H1 (cell line): ENCODE measurements around the gene CDK5RAP3. TPM values are rescaled to one million over a fixed set of nuclear protein-coding genes. Genes with fewer than 3 reads are reported as not detected.

Experiments used
- BRCA1 ChIP-seq: IDR thresholded peaks from 2 replicates; pipeline ENCODE4 v1.6.1; 2012; ENCODE audit warnings: low read depth, low read length, improper control_type of control experiment
- CHD1 ChIP-seq: IDR thresholded peaks from 2 replicates; pipeline ENCODE4 v1.6.1; 2012; ENCODE audit warnings: low read depth, low read length, improper control_type of control experiment
- CREB1 ChIP-seq: IDR thresholded peaks from 2 replicates; pipeline ENCODE4 v1.6.1; 2012; ENCODE audit warnings: inconsistent platforms
- EZH2 ChIP-seq: fragments of 200-600 bp; sonication (generic); IDR thresholded peaks from 2 replicates; pipeline ENCODE4 v1.7.1; 2012; ENCODE audit warnings: low read depth, mild to moderate bottlenecking, moderate library complexity, low read length, inconsistent platforms; ENCODE audit not compliant: severe bottlenecking
- POLR2A ChIP-seq, 2 experiments: IDR thresholded peaks; 1 replicate in 1 of 2; 2 replicates in 1 of 2; pipeline ENCODE4 v1.6.1; 2011; ENCODE audit warnings: low read depth in 2 of 2, low read length in 2 of 2, mild to moderate bottlenecking in 2 of 2; ENCODE audit errors: control extremely low read depth in 1 of 2
- TBP ChIP-seq: IDR thresholded peaks from 2 replicates; pipeline ENCODE4 v1.6.1; 2011; ENCODE audit warnings: low read depth, low read length, improper control_type of control experiment
- polyA plus RNA-seq, 7 experiments: library from polyadenylated mRNA; depleted of rRNA in 3 of 7; stranded (reverse) in 5 of 7; unstranded in 2 of 7; fragments of >200 nt in 5 of 7; fragments of 200-250 nt in 2 of 7; gene quantifications; 1 replicate in 5 of 7; 2 replicates in 1 of 7; 4 replicates in 1 of 7; pipeline versions ENCODE4 v1.2.1 to v1.2.3, GENCODE V29; 2011 to 2013; ENCODE audit warnings: missing spikeins in 2 of 7, mixed read lengths in 2 of 7
- total RNA-seq: library from RNA; stranded (reverse); fragmentation: NEBNext Ultra II Directional; extraction: Animal tissue kit (Norgen Biotek cat#: 25700); gene quantifications from 2 replicates; pipeline ENCODE4 v1.2.1, GENCODE V29; 2021

Gene CDK5RAP3
- total and polyA plus RNA-seq, 2 of the 8 experiments (the other 6 are each of a cell fraction or from before 2014, with no cell fraction given), result 88.2 to 93.2 TPM

DNA sequence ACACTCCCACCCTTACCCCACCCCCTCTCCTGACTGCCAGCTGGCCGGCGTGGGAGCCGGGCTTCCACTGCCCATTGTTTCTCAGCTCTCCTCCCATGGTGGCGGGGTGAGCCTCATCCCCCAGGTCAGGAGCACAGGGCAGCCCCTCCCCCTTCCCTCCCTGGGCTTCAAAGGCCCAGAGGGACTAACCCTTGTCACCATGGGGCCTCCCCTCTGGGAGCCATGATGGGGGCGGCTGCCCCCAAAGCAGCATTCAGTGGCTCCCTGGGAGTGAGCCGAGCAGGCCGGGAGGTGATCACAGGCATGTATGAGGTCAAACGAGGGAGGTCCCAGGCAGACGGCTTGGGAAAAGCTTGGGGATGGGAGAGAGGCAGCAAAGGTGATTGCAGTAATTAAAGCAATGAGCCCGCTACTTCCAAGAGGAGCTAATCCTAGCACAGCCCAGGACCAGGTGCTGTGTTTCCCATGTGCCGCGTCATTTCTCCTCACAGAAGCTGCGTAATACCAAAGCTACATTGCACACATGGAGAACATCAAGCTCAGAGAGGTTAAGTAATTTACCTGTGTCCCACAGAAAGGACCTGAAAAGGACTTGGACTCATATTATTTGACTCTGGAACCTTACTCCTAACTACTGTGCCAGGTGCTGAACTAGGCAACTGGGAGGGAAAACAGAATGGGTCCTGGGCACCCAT is 24.5 kb downstream of the CDK5RAP3 start (continued):
- TF ChIP-seq CREB1 (no peak), CHD1 (no peak), TBP (no peak), POLR2A (IDR thresholded peaks at IDR 0.05; ENCODE audit: control extremely low read depth in 1 of 2, low read depth in 2 of 2, low read length in 2 of 2) (no peak), EZH2 (no peak), BRCA1 (no peak)
